Fibroblast of pulmonary artery (primary cell): ENCODE measurements around the gene SLC6A8.

ENCODE experiments used
- DNase-seq: peaks from one replicate; pipeline ENCODE4 v3.0.0-alpha.2; 2010; ENCODE audit warnings: low read depth
- H3K4me3 ChIP-seq: replicated peaks from 2 replicates; pipeline ENCODE4 v1.5.1; 2011; ENCODE audit warnings: low read depth, mild to moderate bottlenecking, control low read depth, low read length, moderate library complexity
- CTCF ChIP-seq: IDR thresholded peaks from 2 replicates; pipeline ENCODE4 v1.5.1; 2011; ENCODE audit warnings: mild to moderate bottlenecking, control low read depth, low read length, inconsistent platforms; ENCODE audit errors: missing control alignments

SLC6A8 gene

GRCh38 chrX:153649915-153650782 is 37.6 kb upstream of the SLC6A8 start:
- no peak for DNase-seq
- H3K4me3 ChIP-seq: no peak overlapping the region
- no peak for TF ChIP-seq CTCF

GRCh38 chrX:153650959-153651358 is 36.8 kb upstream of the SLC6A8 start:
- no peak for TF ChIP-seq CTCF
- no peak overlapping the region for H3K4me3 ChIP-seq
- no peak for DNase-seq

- H3K4me3 ChIP-seq: no peak overlapping the region
- TF ChIP-seq CTCF: peak; percentile 21
- no peak for DNase-seq
These were observed 36.1 kb upstream of the SLC6A8 start for GRCh38 chrX:153651540-153652079.

- no peak for DNase-seq
- no peak overlapping the region for H3K4me3 ChIP-seq
- TF ChIP-seq CTCF: no peak
These were observed 34.2 kb upstream of the SLC6A8 start for GRCh38 chrX:153653556-153653955.

GRCh38 chrX:153657161-153657560 is 30.6 kb upstream of the SLC6A8 start:
- no peak overlapping the region for H3K4me3 ChIP-seq
- TF ChIP-seq CTCF: no peak
- DNase-seq: no peak

GRCh38 chrX:153659268-153659667 is 28.5 kb upstream of the SLC6A8 start:
- no peak for TF ChIP-seq CTCF
- no peak for DNase-seq
- H3K4me3 ChIP-seq: no peak overlapping the region
